Effector CD8-positive, alpha-beta T cell (primary cell): ENCODE data around the gene MRPL41.
"Not testable (repeated sequence)": the region's sequence is repeated elsewhere in the genome, so short reads cannot be mapped to it uniquely, and the experiment has no call there.

Source experiments
- DNase-seq: peaks from one replicate; lab custom pipeline; 2025; lab: John Stamatoyannopoulos, UW

MRPL41 gene

GRCh38 chr9:137552022-137552768 is 516 bp downstream of the MRPL41 start:
- peak; percentile 36 for DNase-seq

GRCh38 chr9:137553654-137554053 is 2.0 kb downstream of the MRPL41 start:
- not testable (repeated sequence) for DNase-seq

- no peak for DNase-seq
These were observed 2.7 kb downstream of the MRPL41 start for GRCh38 chr9:137554349-137554748.

GRCh38 chr9:137555179-137555578 is 3.5 kb downstream of the MRPL41 start:
- DNase-seq = no peak

- DNase-seq = no peak
These were observed 4.6 kb downstream of the MRPL41 start for GRCh38 chr9:137556069-137556838.

- DNase-seq = no peak
These were observed 6.4 kb downstream of the MRPL41 start for GRCh38 chr9:137558127-137558526.

- DNase-seq = no peak
These were observed 12.5 kb downstream of the MRPL41 start for GRCh38 chr9:137564134-137564533.

- no peak for DNase-seq
These were observed 13.2 kb downstream of the MRPL41 start for GRCh38 chr9:137564817-137565411.

- DNase-seq = not testable (repeated sequence)
These were observed 16.8 kb downstream of the MRPL41 start for GRCh38 chr9:137568445-137568844.

GRCh38 chr9:137569609-137570203 is 18.0 kb downstream of the MRPL41 start:
- DNase-seq = no peak

- DNase-seq = no peak
These were observed 18.9 kb downstream of the MRPL41 start for GRCh38 chr9:137570566-137570965.

- no peak for DNase-seq
These were observed 22.5 kb downstream of the MRPL41 start for GRCh38 chr9:137574192-137574591.

- no peak for DNase-seq
These were observed 23.7 kb downstream of the MRPL41 start for GRCh38 chr9:137575364-137575715.

- DNase-seq = no peak
These were observed 24.2 kb downstream of the MRPL41 start for GRCh38 chr9:137575716-137576411.

GRCh38 chr9:137578518-137579258 is 27.0 kb downstream of the MRPL41 start, which contains the start of gene DPH7:
TSS of gene DPH7 (minus strand) at chr9:137578925. CDS start at chr9:137578777, 148 bp downstream.
- peak; percentile 91 for DNase-seq

GRCh38 chr9:137579259-137579604 is 27.6 kb downstream of the MRPL41 start:
- no peak for DNase-seq

GRCh38 chr9:137580209-137580953 is 28.7 kb downstream of the MRPL41 start:
- DNase-seq = no peak

GRCh38 chr9:137580954-137581322 is 29.3 kb downstream of the MRPL41 start:
- DNase-seq = no peak

- DNase-seq = no peak
These were observed 29.9 kb downstream of the MRPL41 start for GRCh38 chr9:137581361-137582285.
